HepG2 (cell line): ENCODE measurements around the gene CNOT8. TPM values are rescaled to one million over a fixed set of nuclear protein-coding genes. Genes with fewer than 3 reads are reported as not detected.

ENCODE experiments used
- ARNTL ChIP-seq: sonication (generic); formaldehyde crosslinking; IDR thresholded peaks from 2 replicates; pipeline ENCODE4 v1.4.0; 2020; ENCODE audit warnings: mild to moderate bottlenecking, missing genetic modification reagents
- FOXK1 ChIP-seq: sonication (generic); formaldehyde crosslinking; IDR thresholded peaks from 2 replicates; pipeline ENCODE4 v1.4.0; 2020; ENCODE audit warnings: low read depth, missing genetic modification reagents, borderline replicate concordance
- MED8 ChIP-seq: sonication (generic); formaldehyde crosslinking; IDR thresholded peaks from 2 replicates; pipeline ENCODE4 v1.8.1; 2023; ENCODE audit warnings: mild to moderate bottlenecking, missing genetic modification reagents; ENCODE audit not compliant: insufficient replicate concordance
- MXD3 ChIP-seq: IDR thresholded peaks from 2 replicates; pipeline ENCODE4 v1.6.1; 2016; ENCODE audit warnings: mild to moderate bottlenecking, missing biosample characterization, missing genetic modification reagents
- MYNN ChIP-seq: sonication (generic); formaldehyde crosslinking; IDR thresholded peaks from 2 replicates; pipeline ENCODE4 v1.4.0; 2020; ENCODE audit warnings: mild to moderate bottlenecking, low read depth, missing genetic modification reagents
- RBM39 ChIP-seq: fragments of 200-400 bp; formaldehyde crosslinking; IDR thresholded peaks from one replicate; pipeline ENCODE4 v1.6.1; 2018; ENCODE audit warnings: antibody characterized with exemption, mild to moderate bottlenecking, low read depth, low read length; ENCODE audit not compliant: poor library complexity, severe bottlenecking
- REXO4 ChIP-seq: sonication (generic); formaldehyde crosslinking; IDR thresholded peaks from 2 replicates; pipeline ENCODE4 v1.8.0; 2022; ENCODE audit warnings: missing genetic modification reagents, mild to moderate bottlenecking, borderline replicate concordance
- SAFB2 ChIP-seq: sonication (generic); formaldehyde crosslinking; IDR thresholded peaks from 2 replicates; pipeline ENCODE4 v1.5.1; 2020; ENCODE audit warnings: missing genetic modification reagents, low read depth, mild to moderate bottlenecking, borderline replicate concordance
- SMARCE1 ChIP-seq: fragments of 450-650 bp; IDR thresholded peaks from 2 replicates; pipeline ENCODE4 v1.6.1; 2017; ENCODE audit warnings: borderline replicate concordance
- SNAPC2 ChIP-seq: sonication (generic); formaldehyde crosslinking; IDR thresholded peaks from 2 replicates; pipeline ENCODE4 v1.8.1; 2022; ENCODE audit warnings: mild to moderate bottlenecking, missing genetic modification reagents
- SP140L ChIP-seq: sonication (generic); formaldehyde crosslinking; IDR thresholded peaks from 2 replicates; pipeline ENCODE4 v1.4.0; 2020; ENCODE audit warnings: missing genetic modification reagents, borderline replicate concordance
- ZNF264 ChIP-seq: sonication (generic); formaldehyde crosslinking; IDR thresholded peaks from 2 replicates; pipeline ENCODE4 v1.4.0; 2020; ENCODE audit warnings: missing genetic modification reagents
- ZNF350 ChIP-seq: sonication (generic); formaldehyde crosslinking; IDR thresholded peaks from 2 replicates; pipeline ENCODE4 v1.4.0; 2020; ENCODE audit warnings: mild to moderate bottlenecking, low read depth, missing genetic modification reagents, borderline replicate concordance
- ZNF496 ChIP-seq: sonication (generic); formaldehyde crosslinking; IDR thresholded peaks from 2 replicates; pipeline ENCODE4 v1.8.1; 2023; ENCODE audit warnings: mild to moderate bottlenecking, moderate library complexity, missing genetic modification reagents; ENCODE audit not compliant: insufficient replicate concordance
- ZNF570 ChIP-seq: sonication (generic); formaldehyde crosslinking; IDR thresholded peaks from 2 replicates; pipeline ENCODE4 v1.4.0; 2020; ENCODE audit warnings: mild to moderate bottlenecking, missing genetic modification reagents, borderline replicate concordance
- ZNF7 ChIP-seq: IDR thresholded peaks from 2 replicates; pipeline ENCODE4 v1.6.1; 2016; ENCODE audit warnings: missing biosample characterization, missing genetic modification reagents
- ZNF724P ChIP-seq: sonication (generic); formaldehyde crosslinking; IDR thresholded peaks from 2 replicates; pipeline ENCODE4 v1.8.0; 2022; ENCODE audit warnings: missing genetic modification reagents, borderline replicate concordance
- ZNF737 ChIP-seq: sonication (generic); formaldehyde crosslinking; IDR thresholded peaks from 2 replicates; pipeline ENCODE4 v1.5.0; 2020; ENCODE audit warnings: missing genetic modification reagents, mild to moderate bottlenecking, borderline replicate concordance
- ZNF780A ChIP-seq: sonication (generic); formaldehyde crosslinking; IDR thresholded peaks from 2 replicates; pipeline ENCODE4 v1.8.0; 2022; ENCODE audit warnings: mild to moderate bottlenecking, missing genetic modification reagents, moderate library complexity
- ZSCAN22 ChIP-seq: sonication (generic); formaldehyde crosslinking; IDR thresholded peaks from 2 replicates; pipeline ENCODE4 v1.4.0; 2020; ENCODE audit warnings: mild to moderate bottlenecking, missing genetic modification reagents
- polyA plus RNA-seq, 8 experiments: library from polyadenylated mRNA; depleted of rRNA in 3 of 8; stranded (reverse) in 7 of 8; unstranded in 1 of 8; fragments of >200 nt; fragmentation: Illumina TruSeq in 4 of 8; extraction: Trizol in 4 of 8; gene quantifications; 2 replicates each; pipeline versions ENCODE4 v1.2.1 to v1.2.3, GENCODE V29; 2011 to 2016; ENCODE audit warnings: low read depth in 4 of 8, missing spikeins in 1 of 8, mixed read lengths in 1 of 8; ENCODE audit not compliant: insufficient read depth in 1 of 8
- total RNA-seq, 5 experiments: library from RNA; depleted of rRNA; stranded (reverse); fragments of >200 nt; fragmentation: Illumina TruSeq; extraction: Trizol; gene quantifications; 2 replicates each; pipeline ENCODE4 v1.2.3, GENCODE V29; 2016; ENCODE audit warnings: low read depth in 1 of 5
- TF ChIP-seq, protein P1 (sequence below): sonication (generic); formaldehyde crosslinking; IDR thresholded peaks from 2 replicates; pipeline ENCODE4 v1.8.1; 2022; ENCODE audit warnings: low read depth, mild to moderate bottlenecking, missing genetic modification reagents
- TF ChIP-seq, protein P2 (sequence below): sonication (generic); formaldehyde crosslinking; IDR thresholded peaks from 2 replicates; pipeline ENCODE4 v1.5.0; 2020; ENCODE audit warnings: mild to moderate bottlenecking, missing genetic modification reagents, borderline replicate concordance
- TF ChIP-seq, protein P3 (sequence below): sonication (generic); formaldehyde crosslinking; IDR thresholded peaks from 2 replicates; pipeline ENCODE4 v1.4.0; 2020; ENCODE audit warnings: missing genetic modification reagents

Gene CNOT8
- total and polyA plus RNA-seq, 2 of the 13 experiments (the other 11 are each of a cell fraction or from before 2014, with no cell fraction given), result 37.1 to 74.9 TPM

- TF ChIP-seq RBM39 (no peak), MXD3 (no peak), SNAPC2 (no peak), SAFB2 (CRISPR knock-in tag) (no peak), ZNF780A (CRISPR knock-in tag) (no peak), ZNF724P (CRISPR knock-in tag) (no peak), MED8 (CRISPR knock-in tag) (no peak), ARNTL (CRISPR knock-in tag) (peak; percentile 39; the same call in 1 of the 2 replicates), ZNF496 (CRISPR knock-in tag) (no peak), REXO4 (no peak), FOXK1 (CRISPR knock-in tag) (peak; percentile 71), SMARCE1 (no peak), ZNF7 (CRISPR knock-in tag) (peak; percentile 33; the same call in 1 of the 2 replicates), MYNN (no peak), ZNF264 (CRISPR knock-in tag) (peak; percentile 49; the same call in 1 of the 2 replicates), ZNF737 (CRISPR knock-in tag) (no peak), SP140L (CRISPR knock-in tag) (no peak), ZNF570 (CRISPR knock-in tag) (no peak), ZNF350 (no peak), ZSCAN22 (CRISPR knock-in tag) (no peak)
- TF ChIP-seq, protein P1, sequence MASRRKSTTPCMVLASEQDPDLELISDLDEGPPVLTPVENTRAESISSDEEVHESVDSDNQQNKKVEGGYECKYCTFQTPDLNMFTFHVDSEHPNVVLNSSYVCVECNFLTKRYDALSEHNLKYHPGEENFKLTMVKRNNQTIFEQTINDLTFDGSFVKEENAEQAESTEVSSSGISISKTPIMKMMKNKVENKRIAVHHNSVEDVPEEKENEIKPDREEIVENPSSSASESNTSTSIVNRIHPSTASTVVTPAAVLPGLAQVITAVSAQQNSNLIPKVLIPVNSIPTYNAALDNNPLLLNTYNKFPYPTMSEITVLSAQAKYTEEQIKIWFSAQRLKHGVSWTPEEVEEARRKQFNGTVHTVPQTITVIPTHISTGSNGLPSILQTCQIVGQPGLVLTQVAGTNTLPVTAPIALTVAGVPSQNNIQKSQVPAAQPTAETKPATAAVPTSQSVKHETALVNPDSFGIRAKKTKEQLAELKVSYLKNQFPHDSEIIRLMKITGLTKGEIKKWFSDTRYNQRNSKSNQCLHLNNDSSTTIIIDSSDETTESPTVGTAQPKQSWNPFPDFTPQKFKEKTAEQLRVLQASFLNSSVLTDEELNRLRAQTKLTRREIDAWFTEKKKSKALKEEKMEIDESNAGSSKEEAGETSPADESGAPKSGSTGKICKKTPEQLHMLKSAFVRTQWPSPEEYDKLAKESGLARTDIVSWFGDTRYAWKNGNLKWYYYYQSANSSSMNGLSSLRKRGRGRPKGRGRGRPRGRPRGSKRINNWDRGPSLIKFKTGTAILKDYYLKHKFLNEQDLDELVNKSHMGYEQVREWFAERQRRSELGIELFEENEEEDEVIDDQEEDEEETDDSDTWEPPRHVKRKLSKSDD (CRISPR knock-in tag), result no peak
- TF ChIP-seq, protein P2, sequence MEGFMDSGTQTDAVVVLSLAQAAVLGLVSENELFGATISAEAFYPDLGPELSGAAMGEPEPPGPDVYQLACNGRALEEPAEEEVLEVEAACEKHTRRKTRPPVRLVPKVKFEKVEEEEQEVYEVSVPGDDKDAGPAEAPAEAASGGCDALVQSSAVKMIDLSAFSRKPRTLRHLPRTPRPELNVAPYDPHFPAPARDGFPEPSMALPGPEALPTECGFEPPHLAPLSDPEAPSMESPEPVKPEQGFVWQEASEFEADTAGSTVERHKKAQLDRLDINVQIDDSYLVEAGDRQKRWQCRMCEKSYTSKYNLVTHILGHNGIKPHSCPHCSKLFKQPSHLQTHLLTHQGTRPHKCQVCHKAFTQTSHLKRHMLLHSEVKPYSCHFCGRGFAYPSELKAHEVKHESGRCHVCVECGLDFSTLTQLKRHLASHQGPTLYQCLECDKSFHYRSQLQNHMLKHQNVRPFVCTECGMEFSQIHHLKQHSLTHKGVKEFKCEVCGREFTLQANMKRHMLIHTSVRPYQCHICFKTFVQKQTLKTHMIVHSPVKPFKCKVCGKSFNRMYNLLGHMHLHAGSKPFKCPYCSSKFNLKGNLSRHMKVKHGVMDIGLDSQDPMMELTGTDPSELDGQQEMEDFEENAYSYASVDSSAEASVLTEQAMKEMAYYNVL (CRISPR knock-in tag), result peak; percentile 71
- TF ChIP-seq, protein P3, sequence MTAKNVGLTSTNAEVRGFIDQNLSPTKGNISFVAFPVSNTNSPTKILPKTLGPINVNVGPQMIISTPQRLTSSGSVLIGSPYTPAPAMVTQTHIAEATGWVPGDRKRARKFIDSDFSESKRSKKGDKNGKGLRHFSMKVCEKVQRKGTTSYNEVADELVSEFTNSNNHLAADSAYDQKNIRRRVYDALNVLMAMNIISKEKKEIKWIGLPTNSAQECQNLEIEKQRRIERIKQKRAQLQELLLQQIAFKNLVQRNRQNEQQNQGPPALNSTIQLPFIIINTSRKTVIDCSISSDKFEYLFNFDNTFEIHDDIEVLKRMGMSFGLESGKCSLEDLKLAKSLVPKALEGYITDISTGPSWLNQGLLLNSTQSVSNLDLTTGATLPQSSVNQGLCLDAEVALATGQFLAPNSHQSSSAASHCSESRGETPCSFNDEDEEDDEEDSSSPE (CRISPR knock-in tag), result no peak
These were observed 15.5 kb upstream of the CNOT8 start (continued) for GRCh38 chr5:154842689-154843530.
